WTC11 (cell line): ENCODE results near the gene PRSS16.

ENCODE experiments used
- NFYB ChIP-seq: sonication (generic); formaldehyde crosslinking; conservative IDR thresholded peaks from 2 replicates; pipeline ENCODE4 v1.8.0; 2022; ENCODE audit warnings: low read depth, missing genetic modification reagents
- SP1 ChIP-seq: sonication (generic); formaldehyde crosslinking; conservative IDR thresholded peaks from 2 replicates; pipeline ENCODE4 v1.8.1; 2022; ENCODE audit warnings: missing genetic modification reagents
- TF ChIP-seq, protein P1 (sequence below): fragments of 200-600 bp; IDR thresholded peaks from 2 replicates; pipeline ENCODE4 v1.8.0; 2022; ENCODE audit warnings: antibody characterized with exemption

DNA sequence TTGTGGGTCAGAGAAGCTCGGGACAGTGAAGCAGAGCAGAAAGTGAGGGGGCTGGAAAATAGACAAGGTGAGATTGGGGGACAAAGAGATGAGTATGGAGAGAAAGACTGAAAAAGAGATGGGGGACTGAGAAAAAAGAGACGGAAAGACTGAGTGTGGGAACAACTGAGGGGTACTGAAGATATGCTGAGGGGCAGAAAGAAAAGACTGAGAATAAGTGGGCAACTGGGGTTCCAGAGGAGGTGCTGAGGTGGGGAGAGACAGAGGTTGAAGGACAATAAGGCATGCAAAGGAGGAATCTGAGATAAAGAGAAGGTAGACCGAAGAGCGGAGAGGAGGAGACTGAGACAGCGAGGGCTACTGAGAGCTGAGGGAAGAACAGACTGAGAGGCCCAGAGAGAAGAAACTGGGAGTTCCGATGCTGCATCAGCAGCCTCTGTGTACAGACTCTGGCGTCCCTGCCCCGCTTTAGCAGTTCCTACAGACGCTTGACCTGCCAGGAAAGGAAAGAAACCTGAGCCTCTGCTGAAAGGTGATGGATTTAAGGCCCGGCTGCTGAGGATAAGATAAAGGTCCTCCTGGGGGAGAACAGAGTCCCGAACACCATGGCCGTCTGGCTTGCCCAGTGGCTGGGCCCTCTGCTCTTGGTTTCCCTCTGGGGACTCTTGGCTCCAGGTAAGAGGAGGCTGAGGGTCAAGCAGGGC, at the start of gene PRSS16:
- TF ChIP-seq SP1 (CRISPR knock-in tag) (no peak), NFYB (no peak)
- TF ChIP-seq, protein P1, sequence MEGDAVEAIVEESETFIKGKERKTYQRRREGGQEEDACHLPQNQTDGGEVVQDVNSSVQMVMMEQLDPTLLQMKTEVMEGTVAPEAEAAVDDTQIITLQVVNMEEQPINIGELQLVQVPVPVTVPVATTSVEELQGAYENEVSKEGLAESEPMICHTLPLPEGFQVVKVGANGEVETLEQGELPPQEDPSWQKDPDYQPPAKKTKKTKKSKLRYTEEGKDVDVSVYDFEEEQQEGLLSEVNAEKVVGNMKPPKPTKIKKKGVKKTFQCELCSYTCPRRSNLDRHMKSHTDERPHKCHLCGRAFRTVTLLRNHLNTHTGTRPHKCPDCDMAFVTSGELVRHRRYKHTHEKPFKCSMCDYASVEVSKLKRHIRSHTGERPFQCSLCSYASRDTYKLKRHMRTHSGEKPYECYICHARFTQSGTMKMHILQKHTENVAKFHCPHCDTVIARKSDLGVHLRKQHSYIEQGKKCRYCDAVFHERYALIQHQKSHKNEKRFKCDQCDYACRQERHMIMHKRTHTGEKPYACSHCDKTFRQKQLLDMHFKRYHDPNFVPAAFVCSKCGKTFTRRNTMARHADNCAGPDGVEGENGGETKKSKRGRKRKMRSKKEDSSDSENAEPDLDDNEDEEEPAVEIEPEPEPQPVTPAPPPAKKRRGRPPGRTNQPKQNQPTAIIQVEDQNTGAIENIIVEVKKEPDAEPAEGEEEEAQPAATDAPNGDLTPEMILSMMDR, result no peak
